PC-9 (cell line): ENCODE results near the gene TMEM163. TPM values are rescaled to one million over a fixed set of nuclear protein-coding genes. Genes with fewer than 3 reads are reported as not detected.

Source experiments
- BruUV-seq: library from RNA; stranded (reverse); fragments of 400-500 nt; replicated peaks from 2 replicates; lab custom pipeline; 2021; lab: Mats Ljungman, UMichigan
- CTCF ChIA-PET: fragments of 300-600 bp; sonication (Branson Sonifier 250); formaldehyde crosslinking; loops from one replicate; lab custom pipeline; 2022; ENCODE audit warnings: antibody characterized with exemption; lab: Charles Lee
- POLR2A ChIA-PET: fragments of 300-600 bp; sonication (Branson Sonifier 250); formaldehyde crosslinking; loops from one replicate; lab custom pipeline; 2022; ENCODE audit warnings: antibody characterized with exemption; ENCODE audit not compliant: unreplicated experiment; lab: Charles Lee
- DNase-seq, 2 experiments: peaks; one replicate each; pipeline versions ENCODE4 v3.0.0 to v3.0.0-alpha.2; 2015 to 2022; ENCODE audit warnings: mixed read lengths in 1 of 2
- H2AFZ ChIP-seq: fragments of 200-600 bp; sonication (generic); 2 replicates; pipeline ENCODE4 v1.8.1; 2017; ENCODE audit warnings: antibody characterized with exemption
- H3F3A ChIP-seq: fragments of 200-600 bp; sonication (generic); 2 replicates; pipeline ENCODE4 v1.8.1; 2017; ENCODE audit warnings: antibody characterized with exemption, mild to moderate bottlenecking, low read depth; ENCODE audit not compliant: insufficient read depth
- H3K27ac ChIP-seq: fragments of 200-600 bp; sonication (generic); 2 replicates; pipeline ENCODE4 v1.6.1; 2016; ENCODE audit warnings: mixed run types
- H3K27me3 ChIP-seq: fragments of 200-600 bp; sonication (generic); 2 replicates; pipeline ENCODE4 v1.6.1; 2016; ENCODE audit warnings: low read depth, mixed run types; ENCODE audit not compliant: insufficient read depth
- H3K36me3 ChIP-seq: fragments of 200-600 bp; sonication (generic); 2 replicates; pipeline ENCODE4 v1.6.1; 2016; ENCODE audit warnings: low read depth, mixed run types
- H3K4me1 ChIP-seq: fragments of 200-600 bp; sonication (generic); replicated peaks from 2 replicates; pipeline ENCODE4 v1.6.1; 2016; ENCODE audit warnings: mixed run types; ENCODE audit not compliant: insufficient read depth
- H3K4me2 ChIP-seq: fragments of 200-600 bp; sonication (generic); 2 replicates; pipeline ENCODE4 v1.6.1; 2017; ENCODE audit warnings: mixed run types
- H3K4me3 ChIP-seq: fragments of 200-600 bp; sonication (generic); 2 replicates; pipeline ENCODE4 v1.6.1; 2016; ENCODE audit warnings: mixed run types
- H3K79me2 ChIP-seq: fragments of 200-600 bp; sonication (generic); 2 replicates; pipeline ENCODE4 v1.6.1; 2017; ENCODE audit warnings: low read depth, mixed run types
- H3K9me2 ChIP-seq: fragments of 200-600 bp; sonication (generic); 2 replicates; pipeline ENCODE4 v1.8.1; 2017; ENCODE audit warnings: mild to moderate bottlenecking; ENCODE audit not compliant: insufficient read depth
- H3K9me3 ChIP-seq: fragments of 200-600 bp; sonication (generic); 2 replicates; pipeline ENCODE4 v1.8.1; 2016; ENCODE audit warnings: low read depth; ENCODE audit not compliant: insufficient read depth
- H4K20me1 ChIP-seq: fragments of 200-600 bp; sonication (generic); 2 replicates; pipeline ENCODE4 v1.8.1; 2017; ENCODE audit not compliant: insufficient read depth
- EZH2 ChIP-seq: fragments of 200-600 bp; sonication (generic); IDR thresholded peaks from 2 replicates; pipeline ENCODE4 v1.8.0; 2017; ENCODE audit warnings: antibody characterized with exemption, low read depth
- intact Hi-C: fragments of 100-400 bp; cut with micrococcal nuclease; formaldehyde crosslinking; loops from one replicate; pipeline ENCODE4 v1.10.0; 2022; ENCODE audit not compliant: unreplicated experiment
- total RNA-seq: library from RNA; stranded (reverse); gene quantifications from 2 replicates; pipeline ENCODE4 v1.2.3, GENCODE V29; 2021
- TF ChIP-seq, protein P1 (sequence below): fragments of 200-600 bp; sonication (generic); conservative IDR thresholded peaks from 2 replicates; pipeline ENCODE4 v1.6.1; 2017; ENCODE audit warnings: mixed run types, antibody characterized with exemption, mild to moderate bottlenecking, moderate library complexity

TMEM163 gene
- total RNA-seq, 1 experiment from 2014 or later: 1.4 TPM

- Histone ChIP-seq H3F3A (no peaks in the 10 kb centered on the region), H3K9me2 (no peaks in the 10 kb centered on the region), H3K4me2 (no peak overlapping the region), H3K79me2 (no peaks in the 10 kb centered on the region), H3K4me1 (no peaks in the 10 kb centered on the region), H3K4me3 (no peak overlapping the region), H4K20me1 (no peaks in the 10 kb centered on the region), H3K27ac (no peak overlapping the region), H3K27me3 (no peaks in the 10 kb centered on the region), H3K36me3 (no peaks in the 10 kb centered on the region), H3K9me3 (0 out of 2 replicates have a peak, but pooled peaks cover 5% of the 10 kb centered on the region), H2AFZ (no peak overlapping the region)
- CTCF ChIA-PET: no interaction called here
- DNase-seq: no peak
- BruUV-seq: no TSS peak
- POLR2A ChIA-PET: no interaction called here
- TF ChIP-seq, protein P1, sequence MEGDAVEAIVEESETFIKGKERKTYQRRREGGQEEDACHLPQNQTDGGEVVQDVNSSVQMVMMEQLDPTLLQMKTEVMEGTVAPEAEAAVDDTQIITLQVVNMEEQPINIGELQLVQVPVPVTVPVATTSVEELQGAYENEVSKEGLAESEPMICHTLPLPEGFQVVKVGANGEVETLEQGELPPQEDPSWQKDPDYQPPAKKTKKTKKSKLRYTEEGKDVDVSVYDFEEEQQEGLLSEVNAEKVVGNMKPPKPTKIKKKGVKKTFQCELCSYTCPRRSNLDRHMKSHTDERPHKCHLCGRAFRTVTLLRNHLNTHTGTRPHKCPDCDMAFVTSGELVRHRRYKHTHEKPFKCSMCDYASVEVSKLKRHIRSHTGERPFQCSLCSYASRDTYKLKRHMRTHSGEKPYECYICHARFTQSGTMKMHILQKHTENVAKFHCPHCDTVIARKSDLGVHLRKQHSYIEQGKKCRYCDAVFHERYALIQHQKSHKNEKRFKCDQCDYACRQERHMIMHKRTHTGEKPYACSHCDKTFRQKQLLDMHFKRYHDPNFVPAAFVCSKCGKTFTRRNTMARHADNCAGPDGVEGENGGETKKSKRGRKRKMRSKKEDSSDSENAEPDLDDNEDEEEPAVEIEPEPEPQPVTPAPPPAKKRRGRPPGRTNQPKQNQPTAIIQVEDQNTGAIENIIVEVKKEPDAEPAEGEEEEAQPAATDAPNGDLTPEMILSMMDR: no peak
- no peak for TF ChIP-seq EZH2
- intact Hi-C loops: no loop called here
These were observed 135.3 kb downstream of the TMEM163 start for GRCh38 chr2:134583462-134583861.

DNA sequence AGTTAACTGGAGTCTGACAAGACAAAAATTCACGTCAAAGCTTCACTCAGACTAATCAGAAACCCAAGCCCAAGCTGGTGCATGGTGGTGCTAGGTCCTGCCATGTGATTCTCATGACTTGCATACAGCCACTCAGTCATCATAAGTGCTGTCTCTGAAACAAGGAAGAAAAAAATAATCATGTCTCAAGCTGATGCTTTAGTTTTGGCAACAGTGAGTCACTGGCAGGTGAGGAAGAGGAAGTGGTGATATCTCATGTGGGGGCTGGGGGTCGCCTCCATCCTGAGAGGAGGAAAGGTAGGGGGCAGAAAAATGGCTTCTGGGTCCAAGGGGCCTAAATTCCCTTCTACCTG, 136.3 kb downstream of the TMEM163 start:
- CTCF ChIA-PET: no interaction called here
- H3K27me3 ChIP-seq: no peaks in the 10 kb centered on the region

GRCh38 chr2:134581877-134582546, 136.8 kb downstream of the TMEM163 start:
- no peak overlapping the region for H3K4me2 ChIP-seq
- TF ChIP-seq EZH2: no peak
- TF ChIP-seq, protein P1: no peak
- H3K27me3 ChIP-seq: no peaks in the 10 kb centered on the region
- H3F3A ChIP-seq: no peaks in the 10 kb centered on the region
- ChIA-PET CTCF (no interaction called here), POLR2A (no interaction called here)
- no peaks in the 10 kb centered on the region for H4K20me1 ChIP-seq
- no peak overlapping the region for H3K27ac ChIP-seq
- DNase-seq: no peak
- intact Hi-C loops: no loop called here
- H2AFZ ChIP-seq: no peak overlapping the region
- no peak overlapping the region for H3K4me3 ChIP-seq
- no peaks in the 10 kb centered on the region for H3K79me2 ChIP-seq
- no peaks in the 10 kb centered on the region for H3K9me3 ChIP-seq
- H3K36me3 ChIP-seq: no peaks in the 10 kb centered on the region
- no TSS peak for BruUV-seq
- no peaks in the 10 kb centered on the region for H3K4me1 ChIP-seq
- no peaks in the 10 kb centered on the region for H3K9me2 ChIP-seq

More for the DNA sequence above, 136.3 kb downstream of the TMEM163 start:
- Histone ChIP-seq H3K79me2 (no peaks in the 10 kb centered on the region), H3K9me3 (no peaks in the 10 kb centered on the region), H3K9me2 (no peaks in the 10 kb centered on the region), H3K4me2 (no peak overlapping the region), H3K4me1 (no peaks in the 10 kb centered on the region), H3K36me3 (no peaks in the 10 kb centered on the region), H3K27ac (no peak overlapping the region), H3K4me3 (no peak overlapping the region), H3F3A (no peaks in the 10 kb centered on the region), H4K20me1 (no peaks in the 10 kb centered on the region), H2AFZ (no peak overlapping the region)
- TF ChIP-seq EZH2: no peak
- TF ChIP-seq, protein P1: no peak
- BruUV-seq: no TSS peak
- POLR2A ChIA-PET: no interaction called here
- intact Hi-C loops: no loop called here
- no peak for DNase-seq
